Gastrocnemius medialis (tissue), 4 donors: Measurements from ENCODE around the gene SLC4A1AP. TPM values are rescaled to one million over a fixed set of nuclear protein-coding genes. Genes with fewer than 3 reads are reported as not detected.

Source experiments
- ATAC-seq, 2 donors: fragments of 150-250 bp; one replicate each; pipeline ENCODE4 v1.9.1; 2016
- DNase-seq, 2 donors: peaks; one replicate each; pipeline ENCODE4 v3.0.0-alpha.2; 2019
- H3K27ac ChIP-seq, 4 donors: fragments of 200-600 bp; sonication (generic); 1 replicate in 1 of 4; 2 replicates in 3 of 4; pipeline ENCODE4 v1.5.1; 2016 to 2018; ENCODE audit warnings: mild to moderate bottlenecking in 2 of 4, moderate library complexity in 1 of 4
- H3K27me3 ChIP-seq, 3 donors: fragments of 200-600 bp; sonication (generic) in 2 of 3; 1 replicate in 1 of 3; 2 replicates in 2 of 3; pipeline versions ENCODE4 v1.5.1 to v1.6.0; 2016 to 2019; ENCODE audit warnings: mild to moderate bottlenecking in 1 of 3, moderate library complexity in 1 of 3
- H3K36me3 ChIP-seq, 2 donors: fragments of 200-600 bp; sonication (generic) in 1 of 2; one replicate each; pipeline ENCODE4 v1.5.1; 2017 to 2018
- H3K4me1 ChIP-seq, 2 donors: fragments of 200-600 bp; sonication (generic) in 1 of 2; one replicate each; pipeline ENCODE4 v1.5.1; 2016 to 2017; ENCODE audit warnings: mild to moderate bottlenecking in 2 of 2
- H3K4me3 ChIP-seq, 4 donors: fragments of 200-600 bp; sonication (generic) in 3 of 4; 1 replicate in 1 of 4; 2 replicates in 3 of 4; pipeline ENCODE4 v1.5.1; 2016 to 2019; ENCODE audit warnings: mild to moderate bottlenecking in 2 of 4
- H3K9me3 ChIP-seq, 3 donors: fragments of 200-600 bp; sonication (generic) in 2 of 3; 1 replicate in 1 of 3; 2 replicates in 2 of 3; pipeline ENCODE4 v1.5.1; 2016 to 2019
- POLR2A ChIP-seq, 2 donors: fragments of 450-650 bp; IDR thresholded peaks; one replicate each; pipeline ENCODE4 v1.6.1; 2017; ENCODE audit warnings: antibody characterized with exemption in 2 of 2, mild to moderate bottlenecking in 2 of 2, moderate library complexity in 2 of 2
- in situ Hi-C, 4 donors: fragments of 200-750 bp; cut with MboI; loops; one replicate each; pipeline versions ENCODE4 v1.15.0 to v1.8.0; 2017; ENCODE audit warnings: low sequenced_read_pairs in 4 of 4
- intact Hi-C: fragments of 100-400 bp; cut with DNase I; formaldehyde crosslinking; loops from one replicate; pipeline ENCODE4 v1.15.1; 2023; ENCODE audit warnings: low total_unique reads
- total RNA-seq, 4 donors: library from RNA; depleted of rRNA; stranded (reverse); fragments of >200 nt; gene quantifications; one replicate each; pipeline versions ENCODE4 v1.1.0 to v1.2.3, GENCODE V29; 2016
- TF ChIP-seq, protein P1 (sequence below), 5 experiments: fragments of 450-650 bp in 3 of 5; fragments of 200-600 bp in 2 of 5; sonication (generic) in 2 of 5; IDR thresholded peaks in 4 of 5; conservative IDR thresholded peaks in 1 of 5; 1 replicate in 4 of 5; 2 replicates in 1 of 5; pipeline ENCODE4 v1.5.1; 2016 to 2019; ENCODE audit warnings: antibody characterized with exemption in 5 of 5, mild to moderate bottlenecking in 3 of 5, moderate library complexity in 3 of 5

The SLC4A1AP gene
- total RNA-seq, 4 donors from 2014 or later: 32.1 to 44.2 (median 34.6) TPM

DNA sequence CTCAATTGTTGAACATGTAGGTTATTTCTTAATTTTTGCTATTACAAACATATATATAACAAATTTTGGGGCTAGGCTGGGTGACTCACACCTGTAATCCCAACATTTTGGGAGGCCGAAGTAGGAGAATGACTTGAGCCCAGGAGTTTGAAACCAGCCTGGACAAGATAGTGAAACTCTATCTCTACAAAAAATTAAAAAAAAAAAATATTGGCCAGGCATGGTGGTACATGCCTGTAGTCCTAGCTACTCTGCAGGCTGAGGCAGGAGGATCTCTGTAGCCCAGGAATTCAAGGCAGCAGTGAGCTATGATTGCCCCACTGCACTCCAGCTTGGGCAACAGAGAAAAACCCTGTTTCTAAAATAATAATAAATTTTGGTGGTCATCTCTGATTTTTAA is 23.5 kb downstream of the SLC4A1AP start:
- H3K4me1 ChIP-seq: peaks cover 3 to 11% of the 10 kb centered on the region in 2 donors
- in situ Hi-C loops (no loop called here), intact Hi-C loops (loop anchor here (10.0 kb wide), 1 partner anchor 1498 kb away; no protein-coding TSS in a partner anchor)
- H3K9me3 ChIP-seq: no peaks in the 10 kb centered on the region
- DNase-seq: no peak
- ATAC-seq: no peak
- peak overlapping the region in 2 of 4 donors; percentile 70 to 87 for H3K27ac ChIP-seq
- peaks cover 0 to 20% of the 10 kb centered on the region in 2 donors for H3K36me3 ChIP-seq
- H3K27me3 ChIP-seq: no peaks in the 10 kb centered on the region
- no peak overlapping the region for H3K4me3 ChIP-seq
- TF ChIP-seq, protein P1, sequence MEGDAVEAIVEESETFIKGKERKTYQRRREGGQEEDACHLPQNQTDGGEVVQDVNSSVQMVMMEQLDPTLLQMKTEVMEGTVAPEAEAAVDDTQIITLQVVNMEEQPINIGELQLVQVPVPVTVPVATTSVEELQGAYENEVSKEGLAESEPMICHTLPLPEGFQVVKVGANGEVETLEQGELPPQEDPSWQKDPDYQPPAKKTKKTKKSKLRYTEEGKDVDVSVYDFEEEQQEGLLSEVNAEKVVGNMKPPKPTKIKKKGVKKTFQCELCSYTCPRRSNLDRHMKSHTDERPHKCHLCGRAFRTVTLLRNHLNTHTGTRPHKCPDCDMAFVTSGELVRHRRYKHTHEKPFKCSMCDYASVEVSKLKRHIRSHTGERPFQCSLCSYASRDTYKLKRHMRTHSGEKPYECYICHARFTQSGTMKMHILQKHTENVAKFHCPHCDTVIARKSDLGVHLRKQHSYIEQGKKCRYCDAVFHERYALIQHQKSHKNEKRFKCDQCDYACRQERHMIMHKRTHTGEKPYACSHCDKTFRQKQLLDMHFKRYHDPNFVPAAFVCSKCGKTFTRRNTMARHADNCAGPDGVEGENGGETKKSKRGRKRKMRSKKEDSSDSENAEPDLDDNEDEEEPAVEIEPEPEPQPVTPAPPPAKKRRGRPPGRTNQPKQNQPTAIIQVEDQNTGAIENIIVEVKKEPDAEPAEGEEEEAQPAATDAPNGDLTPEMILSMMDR (IDR thresholded peaks at IDR 0.05 in 4 of 5, conservative IDR thresholded peaks at IDR 0.05 in 1 of 5): no peak
- no peak for TF ChIP-seq POLR2A (IDR thresholded peaks at IDR 0.05)

GRCh38 chr2:27689424-27689823 is 25.7 kb downstream of the SLC4A1AP start:
- H3K27ac ChIP-seq: peak overlapping the region; percentile 70 to 87 (median 74)
- DNase-seq (peak; percentile 42 to 76), ATAC-seq (peak; percentile 78 to 96)

DNA sequence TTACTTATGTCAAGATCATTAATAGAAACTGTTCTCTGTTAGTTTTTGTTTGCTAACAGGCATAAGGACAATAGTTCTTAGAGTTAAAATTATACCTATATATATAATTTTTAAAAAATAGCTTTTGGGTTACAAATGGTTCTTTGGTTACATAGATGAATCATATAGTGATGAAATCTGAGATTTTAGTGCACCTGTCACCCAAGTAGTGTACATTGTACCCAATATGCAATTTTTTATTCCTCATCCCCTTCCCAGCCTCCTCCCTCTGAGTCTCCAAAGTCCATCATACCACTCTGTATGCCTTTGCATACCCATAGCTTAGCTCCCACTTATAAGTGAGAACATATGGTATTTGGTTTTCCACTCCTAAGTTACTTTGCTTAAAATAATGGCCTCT is 26.4 kb downstream of the SLC4A1AP start:
- ATAC-seq: no peak
- in situ Hi-C loops (no loop called here), intact Hi-C loops (no loop called here)
- TF ChIP-seq POLR2A (IDR thresholded peaks at IDR 0.05): no peak
- TF ChIP-seq, protein P1 (IDR thresholded peaks at IDR 0.05 in 4 of 5, conservative IDR thresholded peaks at IDR 0.05 in 1 of 5): no peak
- H3K4me3 ChIP-seq: no peak overlapping the region
- H3K27me3 ChIP-seq: no peaks in the 10 kb centered on the region
- H3K9me3 ChIP-seq: no peaks in the 10 kb centered on the region
- peak overlapping the region; percentile 70 to 87 (median 74) for H3K27ac ChIP-seq
- H3K4me1 ChIP-seq: peaks cover 3 to 11% of the 10 kb centered on the region in 2 donors
- peaks cover 0 to 24% of the 10 kb centered on the region in 2 donors for H3K36me3 ChIP-seq
- no peak for DNase-seq

More at GRCh38 chr2:27689424-27689823, 25.7 kb downstream of the SLC4A1AP start:
- Histone ChIP-seq H3K9me3 (no peaks in the 10 kb centered on the region), H3K4me1 (peaks cover 3 to 11% of the 10 kb centered on the region in 2 donors), H3K4me3 (no peak overlapping the region), H3K36me3 (peaks cover 0 to 20% of the 10 kb centered on the region in 2 donors), H3K27me3 (no peaks in the 10 kb centered on the region)
- in situ Hi-C loops: no loop called here
- TF ChIP-seq, protein P1 (IDR thresholded peaks at IDR 0.05 in 4 of 5, conservative IDR thresholded peaks at IDR 0.05 in 1 of 5): no peak
- no peak for TF ChIP-seq POLR2A (IDR thresholded peaks at IDR 0.05)
- intact Hi-C loops: loop anchor here (10.0 kb wide), 1 partner anchor 1495 kb away; no protein-coding TSS in a partner anchor

DNA sequence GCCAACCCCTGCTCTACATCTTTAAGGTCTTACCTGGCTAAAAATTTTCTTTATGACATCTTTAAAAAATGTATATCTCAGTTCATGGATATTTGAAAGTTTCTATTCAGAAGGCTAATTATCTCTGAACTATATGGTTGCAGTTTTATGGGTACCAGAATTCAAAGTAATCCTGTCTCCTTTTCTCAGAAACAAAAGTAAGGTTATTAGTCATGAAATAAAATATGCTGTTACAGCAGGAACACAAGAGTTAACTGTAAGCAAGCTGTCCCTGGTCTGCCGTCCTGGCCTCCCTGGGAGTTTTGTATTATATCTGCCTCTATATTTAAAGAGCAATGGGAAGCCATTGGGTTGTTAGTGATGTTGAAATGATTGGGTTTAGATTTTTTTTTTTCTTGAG is 34.0 kb downstream of the SLC4A1AP start:
- DNase-seq (no peak), ATAC-seq (no peak)
- Histone ChIP-seq H3K36me3 (peaks cover 0 to 15% of the 10 kb centered on the region in 2 donors), H3K9me3 (no peaks in the 10 kb centered on the region), H3K4me1 (peaks cover 11 to 16% of the 10 kb centered on the region in 2 donors), H3K4me3 (no peak overlapping the region), H3K27ac (no peak overlapping the region), H3K27me3 (no peaks in the 10 kb centered on the region)
- in situ Hi-C loops: no loop called here
- intact Hi-C loops: no loop called here
- TF ChIP-seq, protein P1 (IDR thresholded peaks at IDR 0.05 in 4 of 5, conservative IDR thresholded peaks at IDR 0.05 in 1 of 5): no peak
- TF ChIP-seq POLR2A (IDR thresholded peaks at IDR 0.05): no peak
